GM12891 (cell line): Measurements from ENCODE around the gene KCNMB3.
"Not testable (repeated sequence)": the region's sequence is repeated elsewhere in the genome, so short reads cannot be mapped to it uniquely, and the experiment has no call there.

Experiments
- POLR2A ChIP-seq: IDR thresholded peaks from 2 replicates; pipeline ENCODE4 v1.6.1; 2011; ENCODE audit warnings: low read depth, low read length, control low read depth
- POLR2AphosphoS5 ChIP-seq: IDR thresholded peaks from 2 replicates; pipeline ENCODE4 v1.6.1; 2011; ENCODE audit warnings: low read depth, low read length, control low read depth
- POU2F2 ChIP-seq: IDR thresholded peaks from 2 replicates; pipeline ENCODE4 v1.6.1; 2011; ENCODE audit warnings: low read depth, mild to moderate bottlenecking, control low read depth, low read length, moderate library complexity
- TAF1 ChIP-seq: IDR thresholded peaks from 2 replicates; pipeline ENCODE4 v1.6.1; 2011; ENCODE audit warnings: low read depth, low read length, control low read depth

DNA sequence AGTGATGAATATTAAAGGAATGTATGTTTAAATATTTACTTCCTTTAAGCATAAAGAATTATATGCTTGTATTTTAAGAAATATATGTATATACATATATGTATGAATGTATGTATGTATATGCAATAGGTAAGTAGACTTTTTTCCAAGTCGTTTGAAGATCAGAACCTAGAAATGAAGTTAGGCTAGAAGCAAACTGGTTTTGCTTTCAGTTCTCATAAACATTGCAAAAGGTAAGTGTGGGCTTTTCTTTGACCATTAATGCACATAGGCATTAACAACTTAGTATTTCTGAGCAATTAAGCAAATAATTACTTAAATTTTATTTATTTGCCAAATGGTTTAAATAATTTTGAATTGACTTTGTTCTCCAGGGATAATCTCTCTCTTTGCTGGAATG, 10.6 kb downstream of the KCNMB3 start:
- not testable (repeated sequence) for TF ChIP-seq TAF1, POLR2A, POLR2AphosphoS5, POU2F2
